GM23338 (cell line): ENCODE results near the gene AVPR2. TPM values are rescaled to one million over a fixed set of nuclear protein-coding genes. Genes with fewer than 3 reads are reported as not detected.

Experiments used
- ATAC-seq: fragments of 200-7000 bp; cut with Tn5 transposase; 3 replicates; pipeline ENCODE4 v1.9.1; 2020
- DNase-seq: peaks from one replicate; pipeline ENCODE4 v3.0.0-alpha.2; 2015; ENCODE audit warnings: low spot score
- H2AFZ ChIP-seq: fragments of 200-600 bp; sonication (generic); 2 replicates; pipeline ENCODE4 v1.8.0; 2016; ENCODE audit warnings: antibody characterized with exemption, mild to moderate bottlenecking, moderate library complexity
- H3F3A ChIP-seq: fragments of 200-600 bp; sonication (generic); replicated peaks from 2 replicates; pipeline ENCODE4 v1.8.0; 2017; ENCODE audit warnings: antibody characterized with exemption, mixed run types, low read depth
- H3K27ac ChIP-seq: fragments of 200-600 bp; sonication (generic); 2 replicates; pipeline ENCODE4 v1.6.1; 2016; ENCODE audit warnings: low read depth
- H3K27me3 ChIP-seq: fragments of 200-600 bp; sonication (generic); 2 replicates; pipeline ENCODE4 v1.8.0; 2016; ENCODE audit warnings: mild to moderate bottlenecking, mixed run types, moderate library complexity; ENCODE audit not compliant: insufficient read depth
- H3K36me3 ChIP-seq: fragments of 200-600 bp; sonication (generic); 2 replicates; pipeline ENCODE4 v1.8.0; 2016; ENCODE audit warnings: mild to moderate bottlenecking; ENCODE audit not compliant: insufficient read depth
- H3K4me1 ChIP-seq: fragments of 200-600 bp; sonication (generic); 2 replicates; pipeline ENCODE4 v1.8.0; 2016; ENCODE audit warnings: mild to moderate bottlenecking, moderate library complexity; ENCODE audit not compliant: insufficient read depth
- H3K4me2 ChIP-seq: fragments of 200-600 bp; sonication (generic); 2 replicates; pipeline ENCODE4 v1.7.1; 2017; ENCODE audit warnings: mixed run types
- H3K4me3 ChIP-seq: fragments of 200-600 bp; sonication (generic); 2 replicates; pipeline ENCODE4 v1.6.1; 2016; ENCODE audit warnings: mixed run types
- H3K79me2 ChIP-seq: fragments of 200-600 bp; sonication (generic); replicated peaks from 2 replicates; pipeline ENCODE4 v1.8.0; 2017; ENCODE audit warnings: mild to moderate bottlenecking; ENCODE audit not compliant: insufficient read depth
- H3K9me2 ChIP-seq: fragments of 200-600 bp; sonication (generic); 2 replicates; pipeline ENCODE4 v1.8.0; 2017; ENCODE audit not compliant: insufficient read depth
- H4K20me1 ChIP-seq: fragments of 200-600 bp; sonication (generic); replicated peaks from 2 replicates; pipeline ENCODE4 v1.8.0; 2017; ENCODE audit warnings: mild to moderate bottlenecking; ENCODE audit not compliant: insufficient read depth
- H3K27ac Mint-ChIP-seq: 2 replicates; pipeline ENCODE4 v1.8.0; 2020; ENCODE audit warnings: inconsistent platforms, mild to moderate bottlenecking, moderate library complexity, mixed read lengths
- H3K27me3 Mint-ChIP-seq: 3 replicates; pipeline ENCODE4 v1.8.0; 2022; ENCODE audit warnings: low read depth, mild to moderate bottlenecking, moderate library complexity, mixed read lengths, inconsistent platforms; ENCODE audit not compliant: insufficient read depth, poor library complexity
- H3K36me3 Mint-ChIP-seq: 3 replicates; pipeline ENCODE4 v1.8.0; 2021; ENCODE audit warnings: low read depth, mild to moderate bottlenecking, inconsistent platforms, moderate library complexity, mixed read lengths
- H3K4me1 Mint-ChIP-seq: 3 replicates; pipeline ENCODE4 v1.8.0; 2020; ENCODE audit warnings: mild to moderate bottlenecking, inconsistent platforms, mixed read lengths
- H3K4me3 Mint-ChIP-seq: 3 replicates; pipeline ENCODE4 v1.8.0; 2021; ENCODE audit warnings: moderate library complexity, mild to moderate bottlenecking, inconsistent platforms, mixed read lengths
- H3K9me3 Mint-ChIP-seq: 3 replicates; pipeline ENCODE4 v1.8.0; 2020; ENCODE audit warnings: moderate library complexity, mild to moderate bottlenecking, inconsistent platforms, mixed read lengths
- CREB1 ChIP-seq: fragments of 250-450 bp; sonication (Bioruptor Pico); IDR thresholded peaks from 2 replicates; pipeline ENCODE4 v1.5.0; 2020; ENCODE audit warnings: low read depth, mild to moderate bottlenecking, moderate library complexity
- EZH2 ChIP-seq: fragments of 200-600 bp; sonication (generic); IDR thresholded peaks from one replicate; pipeline ENCODE4 v1.8.0; 2017; ENCODE audit warnings: antibody characterized with exemption, mild to moderate bottlenecking, low read depth; ENCODE audit not compliant: unreplicated experiment
- EZH2phosphoT487 ChIP-seq: fragments of 200-600 bp; sonication (generic); IDR thresholded peaks from one replicate; pipeline ENCODE4 v1.8.1; 2018; ENCODE audit warnings: antibody characterized with exemption; ENCODE audit not compliant: unreplicated experiment
- JUNB ChIP-seq: IDR thresholded peaks from one replicate; pipeline ENCODE4 v1.6.1; 2016; ENCODE audit warnings: antibody characterized with exemption; ENCODE audit not compliant: unreplicated experiment
- NANOG ChIP-seq: IDR thresholded peaks from 2 replicates; pipeline ENCODE4 v1.6.1; 2016; ENCODE audit warnings: antibody characterized with exemption, borderline replicate concordance
- POLR2AphosphoS5 ChIP-seq: IDR thresholded peaks from 2 replicates; pipeline ENCODE4 v1.6.1; 2016; ENCODE audit warnings: antibody characterized with exemption, low read depth
- STAT1 ChIP-seq: IDR thresholded peaks from one replicate; pipeline ENCODE4 v1.6.1; 2016; ENCODE audit warnings: antibody characterized with exemption; ENCODE audit not compliant: unreplicated experiment
- ZNF114 ChIP-seq: fragments of 250-450 bp; sonication (Bioruptor Pico); IDR thresholded peaks from 2 replicates; pipeline ENCODE4 v1.5.0; 2020; ENCODE audit warnings: mild to moderate bottlenecking, moderate library complexity
- ZNF331 ChIP-seq: fragments of 250-450 bp; sonication (Bioruptor Pico); IDR thresholded peaks from 2 replicates; pipeline ENCODE4 v1.5.0; 2020; ENCODE audit warnings: low read depth, mild to moderate bottlenecking, moderate library complexity
- polyA plus RNA-seq: library from polyadenylated mRNA; unstranded; fragments of >200 nt; fragmentation: Nextera tagmentation; extraction: Ambion mirVana; gene quantifications from 2 replicates; pipeline ENCODE4 v1.2.1, GENCODE V29; 2016
- total RNA-seq: library from RNA; depleted of rRNA; stranded (reverse); fragments of >200 nt; shearing (Covaris generic); gene quantifications from 2 replicates; pipeline ENCODE4 v1.2.3, GENCODE V29; 2014
- TF ChIP-seq, protein P1 (sequence below): IDR thresholded peaks from 2 replicates; pipeline ENCODE4 v1.6.1; 2016; ENCODE audit warnings: antibody characterized with exemption
- TF ChIP-seq, protein P2 (sequence below): IDR thresholded peaks from one replicate; pipeline ENCODE4 v1.6.1; 2018; ENCODE audit warnings: antibody characterized with exemption; ENCODE audit not compliant: unreplicated experiment
- TF ChIP-seq, protein P3 (sequence below), 2 experiments: fragments of 200-600 bp in 1 of 2; sonication (generic) in 1 of 2; conservative IDR thresholded peaks; 2 replicates each; pipeline versions ENCODE4 v1.5.1 to v1.6.1; 2016 to 2017; ENCODE audit warnings: antibody characterized with exemption in 2 of 2, low read depth in 2 of 2, mild to moderate bottlenecking in 2 of 2, moderate library complexity in 1 of 2

Gene AVPR2
- total and polyA plus RNA-seq, 2 experiments from 2014 or later = not detected

DNA sequence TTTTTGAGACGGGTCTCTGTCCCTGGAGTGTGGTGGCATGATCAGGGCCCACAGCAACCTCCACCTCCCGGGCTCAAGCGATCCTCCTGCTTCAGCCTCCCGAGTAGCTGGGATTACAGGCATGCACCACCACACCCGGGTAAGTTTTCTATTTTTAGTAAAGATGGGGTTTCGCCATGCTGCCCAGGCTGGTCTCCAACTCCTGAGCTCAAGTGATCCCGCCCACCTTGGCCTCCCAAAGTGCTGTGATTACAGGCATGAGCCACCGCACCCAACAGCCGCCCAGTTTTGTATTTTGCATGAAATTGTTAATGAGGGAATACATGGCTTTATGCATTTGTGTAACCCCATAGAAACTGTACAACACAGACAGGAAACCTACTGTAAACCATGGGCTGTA is 24.4 kb downstream of the AVPR2 start:
- H3K4me1 Mint-ChIP-seq = peaks cover 18% of the 10 kb centered on the region
- no peaks in the 10 kb centered on the region for H3K27me3 ChIP-seq
- H4K20me1 ChIP-seq = no peaks in the 10 kb centered on the region; the same call in 1 of the 2 replicates
- no peak overlapping the region for H3K27ac ChIP-seq
- H3K36me3 Mint-ChIP-seq = peaks cover 23% of the 10 kb centered on the region
- H3K4me1 ChIP-seq = peaks cover 10% of the 10 kb centered on the region; the same call in 1 of the 2 replicates
- peaks cover 5% of the 10 kb centered on the region for H3K79me2 ChIP-seq
- no peak overlapping the region for H3K4me3 ChIP-seq
- H3K9me3 Mint-ChIP-seq = no peaks in the 10 kb centered on the region; the same call in 2 of the 3 replicates
- no peaks in the 10 kb centered on the region for H3K36me3 ChIP-seq
- no peaks in the 10 kb centered on the region for H3K9me2 ChIP-seq
- H3K4me3 Mint-ChIP-seq = peak overlapping the region; percentile 42; the same call in 1 of the 3 replicates
- peaks cover 9% of the 10 kb centered on the region for H3K27me3 Mint-ChIP-seq
- H3K4me2 ChIP-seq = no peak overlapping the region; the same call in 1 of the 2 replicates
- TF ChIP-seq ZNF114 (CRISPR knock-in tag) (no peak), NANOG (no peak), JUNB (no peak), EZH2 (no peak)
- TF ChIP-seq, protein P1, sequence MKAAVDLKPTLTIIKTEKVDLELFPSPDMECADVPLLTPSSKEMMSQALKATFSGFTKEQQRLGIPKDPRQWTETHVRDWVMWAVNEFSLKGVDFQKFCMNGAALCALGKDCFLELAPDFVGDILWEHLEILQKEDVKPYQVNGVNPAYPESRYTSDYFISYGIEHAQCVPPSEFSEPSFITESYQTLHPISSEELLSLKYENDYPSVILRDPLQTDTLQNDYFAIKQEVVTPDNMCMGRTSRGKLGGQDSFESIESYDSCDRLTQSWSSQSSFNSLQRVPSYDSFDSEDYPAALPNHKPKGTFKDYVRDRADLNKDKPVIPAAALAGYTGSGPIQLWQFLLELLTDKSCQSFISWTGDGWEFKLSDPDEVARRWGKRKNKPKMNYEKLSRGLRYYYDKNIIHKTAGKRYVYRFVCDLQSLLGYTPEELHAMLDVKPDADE = no peak
- TF ChIP-seq, protein P2, sequence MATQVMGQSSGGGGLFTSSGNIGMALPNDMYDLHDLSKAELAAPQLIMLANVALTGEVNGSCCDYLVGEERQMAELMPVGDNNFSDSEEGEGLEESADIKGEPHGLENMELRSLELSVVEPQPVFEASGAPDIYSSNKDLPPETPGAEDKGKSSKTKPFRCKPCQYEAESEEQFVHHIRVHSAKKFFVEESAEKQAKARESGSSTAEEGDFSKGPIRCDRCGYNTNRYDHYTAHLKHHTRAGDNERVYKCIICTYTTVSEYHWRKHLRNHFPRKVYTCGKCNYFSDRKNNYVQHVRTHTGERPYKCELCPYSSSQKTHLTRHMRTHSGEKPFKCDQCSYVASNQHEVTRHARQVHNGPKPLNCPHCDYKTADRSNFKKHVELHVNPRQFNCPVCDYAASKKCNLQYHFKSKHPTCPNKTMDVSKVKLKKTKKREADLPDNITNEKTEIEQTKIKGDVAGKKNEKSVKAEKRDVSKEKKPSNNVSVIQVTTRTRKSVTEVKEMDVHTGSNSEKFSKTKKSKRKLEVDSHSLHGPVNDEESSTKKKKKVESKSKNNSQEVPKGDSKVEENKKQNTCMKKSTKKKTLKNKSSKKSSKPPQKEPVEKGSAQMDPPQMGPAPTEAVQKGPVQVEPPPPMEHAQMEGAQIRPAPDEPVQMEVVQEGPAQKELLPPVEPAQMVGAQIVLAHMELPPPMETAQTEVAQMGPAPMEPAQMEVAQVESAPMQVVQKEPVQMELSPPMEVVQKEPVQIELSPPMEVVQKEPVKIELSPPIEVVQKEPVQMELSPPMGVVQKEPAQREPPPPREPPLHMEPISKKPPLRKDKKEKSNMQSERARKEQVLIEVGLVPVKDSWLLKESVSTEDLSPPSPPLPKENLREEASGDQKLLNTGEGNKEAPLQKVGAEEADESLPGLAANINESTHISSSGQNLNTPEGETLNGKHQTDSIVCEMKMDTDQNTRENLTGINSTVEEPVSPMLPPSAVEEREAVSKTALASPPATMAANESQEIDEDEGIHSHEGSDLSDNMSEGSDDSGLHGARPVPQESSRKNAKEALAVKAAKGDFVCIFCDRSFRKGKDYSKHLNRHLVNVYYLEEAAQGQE = no peak
- TF ChIP-seq, protein P3, sequence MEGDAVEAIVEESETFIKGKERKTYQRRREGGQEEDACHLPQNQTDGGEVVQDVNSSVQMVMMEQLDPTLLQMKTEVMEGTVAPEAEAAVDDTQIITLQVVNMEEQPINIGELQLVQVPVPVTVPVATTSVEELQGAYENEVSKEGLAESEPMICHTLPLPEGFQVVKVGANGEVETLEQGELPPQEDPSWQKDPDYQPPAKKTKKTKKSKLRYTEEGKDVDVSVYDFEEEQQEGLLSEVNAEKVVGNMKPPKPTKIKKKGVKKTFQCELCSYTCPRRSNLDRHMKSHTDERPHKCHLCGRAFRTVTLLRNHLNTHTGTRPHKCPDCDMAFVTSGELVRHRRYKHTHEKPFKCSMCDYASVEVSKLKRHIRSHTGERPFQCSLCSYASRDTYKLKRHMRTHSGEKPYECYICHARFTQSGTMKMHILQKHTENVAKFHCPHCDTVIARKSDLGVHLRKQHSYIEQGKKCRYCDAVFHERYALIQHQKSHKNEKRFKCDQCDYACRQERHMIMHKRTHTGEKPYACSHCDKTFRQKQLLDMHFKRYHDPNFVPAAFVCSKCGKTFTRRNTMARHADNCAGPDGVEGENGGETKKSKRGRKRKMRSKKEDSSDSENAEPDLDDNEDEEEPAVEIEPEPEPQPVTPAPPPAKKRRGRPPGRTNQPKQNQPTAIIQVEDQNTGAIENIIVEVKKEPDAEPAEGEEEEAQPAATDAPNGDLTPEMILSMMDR (conservative IDR thresholded peaks at IDR 0.05; ENCODE audit: low read depth in 2 of 2) = no peak
- no peak for DNase-seq
- peak overlapping the region; percentile 72; the same call in 1 of the 2 replicates for H3K27ac Mint-ChIP-seq
- H3F3A ChIP-seq = 0 out of 2 replicates have a peak, but pooled peaks cover 5% of the 10 kb centered on the region
- no peak overlapping the region for H2AFZ ChIP-seq
- ATAC-seq = no peak

DNA sequence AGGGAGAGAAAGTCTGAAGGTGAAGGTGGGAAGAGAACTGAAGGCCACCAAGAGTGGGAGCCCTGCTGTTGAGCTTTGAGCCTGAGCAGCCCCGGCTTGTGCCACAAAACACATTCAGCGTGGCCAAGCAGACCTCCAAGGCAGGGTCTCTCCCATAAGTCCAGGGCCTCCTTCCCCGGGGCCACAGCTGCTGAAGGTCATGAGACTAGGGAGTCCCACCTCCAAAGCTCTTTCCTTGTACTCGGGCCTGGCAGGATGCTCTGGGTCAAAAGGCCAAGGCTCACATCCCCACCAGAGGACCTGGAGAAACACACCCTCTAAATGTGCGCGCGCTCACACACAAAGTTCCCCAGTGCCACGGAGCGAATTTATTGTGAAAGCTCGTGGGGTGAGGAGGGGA is 25.1 kb downstream of the AVPR2 start:
- H3K4me2 ChIP-seq = no peak overlapping the region; the same call in 1 of the 2 replicates
- H3K4me1 ChIP-seq = peaks cover 10% of the 10 kb centered on the region; the same call in 1 of the 2 replicates
- H3K27me3 ChIP-seq = no peaks in the 10 kb centered on the region
- H3K27ac ChIP-seq = no peak overlapping the region
- no peak overlapping the region for H3K4me3 Mint-ChIP-seq
- ATAC-seq (no peak), DNase-seq (no peak)
- peaks cover 12% of the 10 kb centered on the region for H3K79me2 ChIP-seq
- peaks cover 16% of the 10 kb centered on the region for H3K4me1 Mint-ChIP-seq
- no peak overlapping the region for H3K4me3 ChIP-seq
- no peaks in the 10 kb centered on the region for H3K9me2 ChIP-seq
- H4K20me1 ChIP-seq = no peaks in the 10 kb centered on the region; the same call in 1 of the 2 replicates
- H3F3A ChIP-seq = 0 out of 2 replicates have a peak, but pooled peaks cover 5% of the 10 kb centered on the region
- H3K36me3 Mint-ChIP-seq = peaks cover 24% of the 10 kb centered on the region
- no peak overlapping the region for H3K27ac Mint-ChIP-seq
- H3K36me3 ChIP-seq = no peaks in the 10 kb centered on the region
- no peak overlapping the region for H2AFZ ChIP-seq
- H3K27me3 Mint-ChIP-seq = peaks cover 9% of the 10 kb centered on the region
- no peaks in the 10 kb centered on the region; the same call in 2 of the 3 replicates for H3K9me3 Mint-ChIP-seq
- TF ChIP-seq ZNF331 (CRISPR knock-in tag) (no peak), EZH2 (no peak), CREB1 (CRISPR knock-in tag) (no peak), POLR2AphosphoS5 (no peak), EZH2phosphoT487 (no peak), STAT1 (no peak)
